GM21360 (cell line): ENCODE data around the gene HDHD2.
A peak's percentile ranks its signal among the peaks of the same experiment; 100 is the strongest.
"Not testable (repeated sequence)": the region's sequence is repeated elsewhere in the genome, so short reads cannot be mapped to it uniquely, and the experiment has no call there.

ENCODE experiments used
- ATAC-seq: cut with Tn5 transposase; IDR thresholded peaks from one replicate; pipeline ENCODE4 v1.9.1; 2021; ENCODE audit warnings: mild to moderate bottlenecking, moderate library complexity; ENCODE audit not compliant: unreplicated experiment

HDHD2 gene

GRCh38 chr18:47150029-47150823 is at the start of gene HDHD2:
Gene HDHD2, minus strand, starts transcription at chr18:47150500. Its CDS starts 14,061 bp downstream, at chr18:47136439.
- peak; percentile 83 for ATAC-seq

GRCh38 chr18:47195961-47196360 is 45.7 kb upstream of the HDHD2 start:
- not testable (repeated sequence) for ATAC-seq

GRCh38 chr18:47191961-47192360 is 41.7 kb upstream of the HDHD2 start:
- no peak for ATAC-seq

GRCh38 chr18:47187721-47188120 is 37.4 kb upstream of the HDHD2 start:
- ATAC-seq, result no peak

- no peak for ATAC-seq
Measured at GRCh38 chr18:47184419-47185050, 34.2 kb upstream of the HDHD2 start.

GRCh38 chr18:47182156-47182555 is 31.9 kb upstream of the HDHD2 start:
- not testable (repeated sequence) for ATAC-seq

- no peak for ATAC-seq
Measured at GRCh38 chr18:47180765-47181164, 30.5 kb upstream of the HDHD2 start.

GRCh38 chr18:47179520-47179919 is 29.2 kb upstream of the HDHD2 start:
- ATAC-seq, result no peak

- peak; percentile 79 for ATAC-seq
Measured at GRCh38 chr18:47175898-47176575, 25.7 kb upstream of the HDHD2 start, which contains the start of gene IER3IP1. Gene IER3IP1, minus strand, starts transcription at chr18:47176364. Its CDS starts 87 bp downstream, at chr18:47176277.

GRCh38 chr18:47175283-47175897 is 25.1 kb upstream of the HDHD2 start:
- no peak for ATAC-seq

- ATAC-seq, result no peak
Measured at GRCh38 chr18:47174545-47175116, 24.3 kb upstream of the HDHD2 start.

GRCh38 chr18:47172476-47172875 is 22.2 kb upstream of the HDHD2 start:
- no peak for ATAC-seq

- no peak for ATAC-seq
Measured at GRCh38 chr18:47168913-47169312, 18.6 kb upstream of the HDHD2 start.

GRCh38 chr18:47168509-47168908 is 18.2 kb upstream of the HDHD2 start:
- ATAC-seq, result no peak

- ATAC-seq, result no peak
Measured at GRCh38 chr18:47166294-47166693, 16.0 kb upstream of the HDHD2 start.

GRCh38 chr18:47163241-47163640 is 12.9 kb upstream of the HDHD2 start:
- ATAC-seq, result peak; percentile 62

- ATAC-seq, result no peak
Measured at GRCh38 chr18:47160256-47160655, 10.0 kb upstream of the HDHD2 start.

- not testable (repeated sequence) for ATAC-seq
Measured at GRCh38 chr18:47158404-47158803, 8.1 kb upstream of the HDHD2 start.

- no peak for ATAC-seq
Measured at GRCh38 chr18:47151439-47151838, 1.1 kb upstream of the HDHD2 start.

- peak; percentile 12 for ATAC-seq
Measured at GRCh38 chr18:47150824-47151366, 595 bp upstream of the HDHD2 start.
